ENCODE measurements around the gene CIAO1. TPM values are rescaled to one million over a fixed set of nuclear protein-coding genes. Genes with fewer than 3 reads are reported as not detected.
A peak's percentile ranks its signal among the peaks of the same experiment; 100 is the strongest.
"Not testable (repeated sequence)": the region's sequence is repeated elsewhere in the genome, so short reads cannot be mapped to it uniquely, and the experiment has no call there.

CIAO1 gene
- total RNA-seq: 43.2 TPM

GRCh38 chr2:96265840-96266679, at the start of gene CIAO1, which contains the start of gene TMEM127:
CIAO1 (plus strand) TSS chr2:96266225; CDS start chr2:96266351, 126 bp downstream.
TMEM127 (minus strand) TSS chr2:96265997; CDS start chr2:96265381, 616 bp downstream.
- peak; percentile 98 for ATAC-seq

- ATAC-seq: no peak
Observed at GRCh38 chr2:96218508-96219131, 47.4 kb upstream of the CIAO1 start.

DNA sequence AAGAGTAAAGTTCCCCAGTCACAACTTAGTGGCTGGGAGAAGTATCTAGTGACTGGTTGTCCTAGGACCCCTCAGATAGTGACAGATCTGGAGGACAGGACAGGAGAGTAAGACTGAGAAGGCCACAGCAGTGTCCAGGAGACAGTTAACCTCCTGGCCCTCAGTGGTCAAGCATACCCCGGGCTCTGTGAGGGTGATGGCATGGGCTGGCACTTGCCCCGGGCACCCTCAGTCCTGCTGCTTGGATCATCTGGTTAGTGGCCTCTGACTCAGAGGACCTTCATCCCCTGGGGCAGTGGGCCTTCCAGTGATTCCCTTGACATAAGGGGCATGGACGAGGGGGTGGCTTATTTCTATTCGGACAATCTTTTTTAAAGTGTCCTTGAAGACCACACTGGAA, 46.1 kb upstream of the CIAO1 start:
- ATAC-seq: not testable (repeated sequence)

- not testable (repeated sequence) for ATAC-seq
Observed at GRCh38 chr2:96221106-96221505, 44.9 kb upstream of the CIAO1 start.

GRCh38 chr2:96225016-96225533, 41.0 kb upstream of the CIAO1 start:
- ATAC-seq: no peak

DNA sequence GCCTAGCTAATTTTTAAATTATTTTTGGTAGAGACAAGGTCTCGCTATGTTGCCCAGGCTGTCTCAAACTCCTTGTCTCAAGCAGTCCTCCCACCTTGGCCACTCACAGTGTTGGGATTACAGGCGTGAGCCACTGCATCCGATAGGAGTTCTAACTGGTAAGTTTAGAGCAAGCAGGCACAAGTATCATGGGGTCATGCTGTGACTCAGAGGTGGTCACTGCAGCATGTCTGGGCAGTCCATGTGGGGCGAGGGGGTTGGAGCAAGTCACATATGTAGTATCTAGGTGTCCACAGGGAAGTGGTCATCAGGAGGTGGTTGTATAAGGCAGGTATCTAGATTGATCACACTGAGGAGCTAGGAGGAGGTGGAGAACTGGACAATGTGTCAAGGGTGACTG, 34.7 kb upstream of the CIAO1 start:
- no peak for ATAC-seq

- ATAC-seq: no peak
Observed at GRCh38 chr2:96233436-96233835, 32.6 kb upstream of the CIAO1 start.

- ATAC-seq: peak; percentile 37
Observed at GRCh38 chr2:96233880-96234316, 32.1 kb upstream of the CIAO1 start.

GRCh38 chr2:96236882-96237281, 29.1 kb upstream of the CIAO1 start:
- ATAC-seq: no peak

- ATAC-seq: no peak
Observed at GRCh38 chr2:96238266-96238665, 27.8 kb upstream of the CIAO1 start.

- no peak for ATAC-seq
Observed at GRCh38 chr2:96239091-96239490, 26.9 kb upstream of the CIAO1 start.

DNA sequence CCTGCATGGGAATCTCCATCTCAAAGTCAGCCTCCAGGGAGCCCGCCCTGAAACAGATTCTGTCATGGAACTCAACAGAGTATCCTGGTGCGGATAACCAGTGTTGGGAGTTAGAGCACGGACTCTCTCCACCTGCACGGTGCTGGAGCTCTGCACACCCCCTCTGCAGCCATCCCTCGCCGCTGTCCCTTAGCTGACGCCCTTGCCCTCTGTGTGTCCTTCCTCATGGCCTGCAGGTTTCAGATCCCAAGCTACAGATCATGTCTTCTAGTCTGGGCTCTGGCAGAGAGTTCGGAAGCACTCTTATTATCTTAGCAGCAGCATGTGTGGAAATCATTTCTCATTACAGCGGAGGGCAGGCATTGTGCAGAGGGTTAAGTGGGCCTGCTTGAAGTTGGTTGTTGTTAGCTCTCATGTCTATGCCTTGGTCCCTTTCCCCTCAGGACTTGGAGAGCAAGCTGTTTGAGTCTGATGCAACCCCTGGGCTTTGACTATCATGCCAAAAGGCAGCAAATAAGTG, 26.2 kb upstream of the CIAO1 start:
- ATAC-seq: no peak

- no peak for ATAC-seq
Observed at GRCh38 chr2:96240341-96241038, 25.5 kb upstream of the CIAO1 start.

- ATAC-seq: no peak
Observed at GRCh38 chr2:96241227-96241626, 24.8 kb upstream of the CIAO1 start.

- peak; percentile 64 for ATAC-seq
Observed at GRCh38 chr2:96241900-96242611, 24.0 kb upstream of the CIAO1 start.

- no peak for ATAC-seq
Observed at GRCh38 chr2:96243843-96244242, 22.2 kb upstream of the CIAO1 start.

GRCh38 chr2:96245609-96246390, 20.2 kb upstream of the CIAO1 start:
- peak; percentile 49 for ATAC-seq

DNA sequence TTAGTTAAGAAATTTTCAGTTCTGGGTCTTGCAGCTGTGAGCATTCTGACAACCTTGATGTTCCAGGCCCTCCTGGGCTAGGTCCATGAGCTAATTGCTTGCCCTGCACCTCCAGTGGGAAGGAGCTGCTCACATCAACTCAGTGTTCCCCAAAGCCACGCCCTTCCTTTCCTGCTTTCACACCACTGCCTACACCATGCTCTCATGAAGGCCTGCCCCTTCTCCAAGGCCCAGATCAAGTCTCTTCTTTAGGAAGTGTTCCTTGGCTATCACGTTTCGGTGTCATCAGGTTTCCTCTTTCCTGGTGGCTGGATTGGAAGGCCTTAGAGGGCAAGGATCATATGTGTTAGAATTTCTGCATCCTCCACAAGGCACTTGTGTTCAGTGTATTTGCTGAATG, 19.0 kb upstream of the CIAO1 start:
- peak; percentile 29 for ATAC-seq

- no peak for ATAC-seq
Observed at GRCh38 chr2:96247896-96248295, 18.1 kb upstream of the CIAO1 start.

GRCh38 chr2:96248624-96249023, 17.4 kb upstream of the CIAO1 start:
- ATAC-seq: no peak

- no peak for ATAC-seq
Observed at GRCh38 chr2:96249654-96250053, 16.4 kb upstream of the CIAO1 start.

Measured in esophagus mucosa (tissue), 1 donor.